Loucy (cell line): ENCODE measurements around the gene AGPAT3.

Experiments
- EZH2phosphoT487 ChIP-seq: fragments of 200-600 bp; IDR thresholded peaks from 2 replicates; pipeline ENCODE4 v1.6.1; 2018; ENCODE audit warnings: antibody characterized with exemption, mild to moderate bottlenecking, moderate library complexity, borderline replicate concordance
- TF ChIP-seq, protein P1 (sequence below): fragments of 200-600 bp; sonication (generic); conservative IDR thresholded peaks from 2 replicates; pipeline ENCODE4 v1.5.1; 2014; ENCODE audit warnings: mild to moderate bottlenecking, antibody characterized with exemption, low read length

- TF ChIP-seq, protein P1, sequence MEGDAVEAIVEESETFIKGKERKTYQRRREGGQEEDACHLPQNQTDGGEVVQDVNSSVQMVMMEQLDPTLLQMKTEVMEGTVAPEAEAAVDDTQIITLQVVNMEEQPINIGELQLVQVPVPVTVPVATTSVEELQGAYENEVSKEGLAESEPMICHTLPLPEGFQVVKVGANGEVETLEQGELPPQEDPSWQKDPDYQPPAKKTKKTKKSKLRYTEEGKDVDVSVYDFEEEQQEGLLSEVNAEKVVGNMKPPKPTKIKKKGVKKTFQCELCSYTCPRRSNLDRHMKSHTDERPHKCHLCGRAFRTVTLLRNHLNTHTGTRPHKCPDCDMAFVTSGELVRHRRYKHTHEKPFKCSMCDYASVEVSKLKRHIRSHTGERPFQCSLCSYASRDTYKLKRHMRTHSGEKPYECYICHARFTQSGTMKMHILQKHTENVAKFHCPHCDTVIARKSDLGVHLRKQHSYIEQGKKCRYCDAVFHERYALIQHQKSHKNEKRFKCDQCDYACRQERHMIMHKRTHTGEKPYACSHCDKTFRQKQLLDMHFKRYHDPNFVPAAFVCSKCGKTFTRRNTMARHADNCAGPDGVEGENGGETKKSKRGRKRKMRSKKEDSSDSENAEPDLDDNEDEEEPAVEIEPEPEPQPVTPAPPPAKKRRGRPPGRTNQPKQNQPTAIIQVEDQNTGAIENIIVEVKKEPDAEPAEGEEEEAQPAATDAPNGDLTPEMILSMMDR = no peak
- no peak for TF ChIP-seq EZH2phosphoT487
These were observed 96.4 kb downstream of the AGPAT3 start for GRCh38 chr21:43961382-43961909.
